Endometrium (tissue), 2 donors: Measurements from ENCODE around the gene CBR3.

Source experiments
- FAIRE-seq: peaks from 2 replicates; lab custom pipeline; 2012; peaks lifted over from hg19 to GRCh38; lab: Jason Lieb, UNC
- donor health status: control.
- donor health status: control.

The CBR3 gene

DNA sequence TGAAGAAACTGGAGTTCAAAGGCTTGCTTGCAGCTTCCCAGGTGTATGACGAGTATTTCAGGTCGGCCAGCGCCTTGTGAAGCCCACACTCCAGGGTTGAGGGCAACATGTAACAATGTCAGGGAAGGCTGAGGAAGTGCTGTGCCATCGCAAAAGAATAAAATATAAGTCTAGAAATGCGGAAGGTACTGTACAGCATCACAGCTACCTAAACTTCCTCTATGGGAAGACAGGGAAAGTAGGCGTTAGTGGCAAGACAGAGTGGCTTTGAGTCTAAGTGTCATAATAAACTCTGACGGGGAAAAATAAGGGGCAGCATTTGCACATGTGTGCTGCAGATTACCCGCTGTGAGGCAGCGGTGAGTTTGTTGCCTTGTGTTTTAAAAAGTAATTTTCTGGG is 50.6 kb downstream of the CBR3 start:
- FAIRE-seq = no peak

- FAIRE-seq = no peak
These were observed 51.2 kb downstream of the CBR3 start for GRCh38 chr21:36186081-36186480.

DNA sequence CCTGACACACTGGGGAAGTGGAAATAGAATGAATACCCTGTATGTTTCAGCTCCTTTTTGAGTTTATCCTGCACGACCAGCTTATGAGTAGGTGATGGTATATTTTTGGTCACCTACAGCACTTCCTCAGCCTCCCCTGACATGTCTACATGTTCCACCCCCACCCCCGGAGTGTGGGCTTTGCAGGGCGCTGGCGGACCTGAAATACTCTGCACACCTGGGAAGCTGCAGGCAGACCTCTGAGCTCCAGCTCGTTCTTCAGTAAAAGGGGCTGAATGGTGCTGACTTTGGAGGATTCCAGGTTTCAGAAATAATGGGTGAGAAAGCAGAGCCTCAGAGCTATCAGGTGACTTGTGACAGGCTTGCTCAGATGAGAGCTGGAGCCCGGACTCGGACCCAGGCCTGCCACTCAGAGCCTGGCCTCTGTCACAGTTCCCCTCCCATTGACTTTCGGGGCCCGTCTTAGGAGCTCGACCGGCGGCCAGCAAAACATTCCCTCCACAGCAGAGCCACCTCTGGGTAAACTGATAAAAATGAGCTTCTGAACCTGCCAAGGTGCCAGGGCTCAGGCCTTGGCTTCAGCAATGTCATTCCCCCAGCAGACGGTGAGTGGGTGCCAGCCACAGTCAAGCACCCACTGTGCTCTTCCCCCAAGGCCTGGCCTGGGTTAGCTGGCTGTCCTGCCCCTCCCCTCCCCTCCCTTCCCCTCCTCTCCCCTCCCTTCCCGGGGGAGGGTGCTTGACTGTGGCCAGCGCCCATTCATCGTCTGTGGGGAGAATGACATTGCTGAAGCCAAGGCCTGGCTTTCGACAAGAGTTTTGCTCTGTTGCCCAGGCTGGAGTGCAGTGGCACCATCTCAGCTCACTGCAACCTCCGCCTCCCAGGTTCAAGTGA is 51.9 kb downstream of the CBR3 start:
- no peak for FAIRE-seq

DNA sequence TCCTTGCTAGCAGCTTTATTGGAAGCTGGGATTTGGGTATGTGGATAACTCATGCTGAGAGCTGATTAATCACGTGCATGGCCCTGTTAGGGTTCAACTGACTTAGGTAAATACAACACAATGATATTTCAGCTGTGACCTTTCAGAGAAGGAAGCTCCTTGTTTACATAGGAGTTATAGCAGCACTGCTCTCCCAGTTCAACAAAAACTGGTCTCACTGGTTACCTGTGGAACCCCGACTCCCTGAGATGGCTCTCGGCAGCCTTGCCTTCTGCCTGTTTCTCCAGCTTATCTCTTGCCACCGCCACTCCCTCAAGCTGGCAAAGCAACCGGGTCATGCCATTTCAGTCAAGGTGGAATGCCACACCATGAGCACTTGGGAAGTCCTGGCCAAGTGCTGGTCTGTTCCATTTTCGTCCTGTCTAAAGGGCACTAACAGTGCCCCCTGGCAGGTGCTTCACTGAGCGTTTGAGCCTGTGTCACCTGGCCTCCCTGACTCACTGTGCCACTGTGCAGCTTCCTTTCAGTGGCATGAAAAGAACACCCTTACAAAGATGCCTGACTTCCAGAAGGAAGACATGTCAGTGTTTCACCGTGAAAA is 53.3 kb downstream of the CBR3 start:
- FAIRE-seq = no peak

DNA sequence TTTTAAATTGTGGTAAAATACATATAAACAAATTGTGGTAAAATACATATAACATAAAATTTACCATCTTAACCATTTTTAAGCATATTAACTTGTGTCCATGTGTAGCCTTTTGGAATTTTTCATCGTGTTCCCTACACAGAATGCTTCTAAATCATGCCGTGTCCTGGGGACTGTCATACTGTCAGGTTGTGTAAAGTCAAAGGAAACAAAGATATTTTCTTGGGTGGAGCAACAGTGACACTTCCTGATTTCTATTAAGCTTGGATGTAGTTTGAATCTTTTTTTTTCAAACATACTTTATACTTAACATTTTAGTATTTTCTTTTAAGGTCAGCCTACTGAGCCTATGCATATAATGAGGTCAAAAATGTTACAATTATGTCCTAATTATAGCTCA is 54.1 kb downstream of the CBR3 start:
- FAIRE-seq = no peak

GRCh38 chr21:36190736-36191135 is 55.9 kb downstream of the CBR3 start:
- FAIRE-seq = no peak

GRCh38 chr21:36193200-36193599 is 58.3 kb downstream of the CBR3 start:
- no peak for FAIRE-seq

DNA sequence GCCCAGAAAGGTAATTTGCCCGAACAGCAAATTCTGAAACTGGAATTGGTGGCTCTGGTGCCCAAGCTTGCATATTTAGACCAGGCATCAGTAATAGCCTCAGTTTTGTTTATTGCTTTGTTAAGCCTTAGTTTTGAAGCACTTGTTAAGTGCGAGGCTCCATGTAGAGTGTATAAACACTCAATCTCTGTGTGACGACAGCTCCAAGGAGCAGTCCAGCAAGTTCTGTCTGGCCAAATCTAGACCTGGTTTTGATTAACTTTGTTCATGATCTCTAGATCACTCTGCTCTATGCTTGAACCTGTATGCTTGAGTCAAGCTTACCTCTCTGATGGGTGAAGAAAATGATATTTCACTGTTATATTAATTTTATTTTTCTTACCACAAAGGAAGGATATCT is 59.1 kb downstream of the CBR3 start:
- no peak for FAIRE-seq

GRCh38 chr21:36195613-36196012 is 60.7 kb downstream of the CBR3 start:
- no peak for FAIRE-seq
